Breast epithelium (tissue), 3 donors: ENCODE data around the gene CLDN6.

Experiments
- CTCF ChIP-seq, 3 donors: fragments of 450-650 bp; IDR thresholded peaks; one replicate each; pipeline ENCODE4 v1.5.1; 2016 to 2017; ENCODE audit warnings: antibody characterized with exemption in 3 of 3, mild to moderate bottlenecking in 3 of 3, moderate library complexity in 3 of 3
- POLR2AphosphoS5 ChIP-seq, 3 donors: sonication (generic); formaldehyde crosslinking; IDR thresholded peaks; one replicate each; pipeline ENCODE4 v1.6.1; 2017; ENCODE audit warnings: antibody characterized with exemption in 3 of 3

- TF ChIP-seq CTCF (IDR thresholded peaks at IDR 0.05) = peak; percentile 58 to 86 (median 71)
- TF ChIP-seq POLR2AphosphoS5 (IDR thresholded peaks at IDR 0.05) = no peak
These were observed 34.3 kb downstream of the CLDN6 start for GRCh38 chr16:2983706-2984136.
